Right atrium auricular region (tissue), 2 donors: ENCODE results near the gene OR52W1. TPM values are rescaled to one million over a fixed set of nuclear protein-coding genes. Genes with fewer than 3 reads are reported as not detected.

Experiments
- DNase-seq: peaks from one replicate; pipeline ENCODE4 v3.0.0-alpha.2; 2019; ENCODE audit warnings: low spot score
- H3K27ac ChIP-seq, 2 donors: fragments of 200-600 bp; sonication (generic); 1 replicate in 1 of 2; 2 replicates in 1 of 2; pipeline ENCODE4 v1.5.1; 2016 to 2019
- H3K27me3 ChIP-seq, 2 donors: fragments of 200-600 bp; sonication (generic); one replicate each; pipeline versions ENCODE4 v1.5.1 to v1.6.0; 2017 to 2019
- H3K36me3 ChIP-seq: fragments of 200-600 bp; sonication (generic); one replicate; pipeline ENCODE4 v1.5.1; 2016
- H3K4me1 ChIP-seq, 2 donors: fragments of 200-600 bp; sonication (generic); one replicate each; pipeline versions ENCODE4 v1.5.1 to v1.6.0; 2017 to 2019
- H3K4me3 ChIP-seq, 2 donors: fragments of 200-600 bp; sonication (generic); 1 replicate in 1 of 2; 2 replicates in 1 of 2; pipeline ENCODE4 v1.5.1; 2017 to 2019; ENCODE audit warnings: mild to moderate bottlenecking in 1 of 2, moderate library complexity in 1 of 2
- H3K9me3 ChIP-seq, 2 donors: fragments of 200-600 bp; sonication (generic); one replicate each; pipeline ENCODE4 v1.5.1; 2019
- CTCF ChIP-seq, 2 donors: fragments of 200-600 bp; sonication (generic); IDR thresholded peaks; one replicate each; pipeline ENCODE4 v1.5.1; 2019; ENCODE audit warnings: antibody characterized with exemption in 2 of 2
- total RNA-seq, 2 donors: library from RNA; depleted of rRNA; stranded (reverse); fragments of >200 nt; gene quantifications; one replicate each; pipeline ENCODE4 v1.1.0, GENCODE V29; 2016

The OR52W1 gene
- total RNA-seq, 2 donors from 2014 or later = not detected

GRCh38 chr11:6175440-6175839 lies 23.6 kb upstream of the OR52W1 start:
- Histone ChIP-seq H3K4me3 (no peak overlapping the region), H3K4me1 (no peaks in the 10 kb centered on the region), H3K27ac (no peak overlapping the region), H3K36me3 (no peaks in the 10 kb centered on the region), H3K27me3 (no peaks in the 10 kb centered on the region), H3K9me3 (no peaks in the 10 kb centered on the region)
- no peak for TF ChIP-seq CTCF (IDR thresholded peaks at IDR 0.05)
- no peak for DNase-seq

- Histone ChIP-seq H3K4me1 (no peaks in the 10 kb centered on the region), H3K4me3 (no peak overlapping the region), H3K36me3 (no peaks in the 10 kb centered on the region), H3K27me3 (no peaks in the 10 kb centered on the region), H3K9me3 (no peaks in the 10 kb centered on the region), H3K27ac (no peak overlapping the region)
- DNase-seq = no peak
- TF ChIP-seq CTCF (IDR thresholded peaks at IDR 0.05) = no peak
These were observed 7.3 kb upstream of the OR52W1 start for GRCh38 chr11:6191742-6192141.

GRCh38 chr11:6194065-6194581 lies 4.9 kb upstream of the OR52W1 start:
- Histone ChIP-seq H3K36me3 (no peaks in the 10 kb centered on the region), H3K27ac (no peak overlapping the region), H3K4me3 (no peak overlapping the region), H3K27me3 (no peaks in the 10 kb centered on the region), H3K4me1 (no peaks in the 10 kb centered on the region), H3K9me3 (no peaks in the 10 kb centered on the region)
- TF ChIP-seq CTCF (IDR thresholded peaks at IDR 0.05) = no peak
- no peak for DNase-seq

- Histone ChIP-seq H3K27me3 (no peaks in the 10 kb centered on the region), H3K9me3 (no peaks in the 10 kb centered on the region), H3K4me3 (no peak overlapping the region), H3K4me1 (no peaks in the 10 kb centered on the region), H3K27ac (no peak overlapping the region), H3K36me3 (no peaks in the 10 kb centered on the region)
- no peak for TF ChIP-seq CTCF (IDR thresholded peaks at IDR 0.05)
- DNase-seq = no peak
These were observed 2.6 kb upstream of the OR52W1 start for GRCh38 chr11:6196396-6196795.

- H3K4me1 ChIP-seq = no peaks in the 10 kb centered on the region
These were observed 1.4 kb upstream of the OR52W1 start for GRCh38 chr11:6197466-6198200.

More at GRCh38 chr11:6197466-6198200, 1.4 kb upstream of the OR52W1 start:
- Histone ChIP-seq H3K4me3 (no peak overlapping the region), H3K9me3 (no peaks in the 10 kb centered on the region), H3K27ac (no peak overlapping the region), H3K27me3 (no peaks in the 10 kb centered on the region), H3K36me3 (no peaks in the 10 kb centered on the region)
- no peak for DNase-seq
- TF ChIP-seq CTCF (IDR thresholded peaks at IDR 0.05) = no peak
